Activated B cell treated with CpG ODN at 0.5 μM for 24 hours (primary cell): ENCODE data around the gene DLGAP1. TPM values are rescaled to one million over a fixed set of nuclear protein-coding genes. Genes with fewer than 3 reads are reported as not detected.

Experiments used
- ATAC-seq: fragments of 200-7000 bp; cut with Tn5 transposase; one replicate; pipeline ENCODE4 v1.10.0; 2021; ENCODE audit warnings: low read depth, mild to moderate bottlenecking, moderate library complexity
- CTCF ChIA-PET: fragments of 350-600 bp; sonication (Branson Sonifier 250); formaldehyde crosslinking; loops from one replicate; lab custom pipeline; 2021; ENCODE audit warnings: antibody characterized with exemption; lab: Charles Lee
- POLR2A ChIA-PET: fragments of 350-600 bp; sonication (Branson Sonifier 250); formaldehyde crosslinking; loops from one replicate; lab custom pipeline; 2021; ENCODE audit warnings: antibody characterized with exemption; lab: Charles Lee
- DNase-seq: peaks from one replicate; pipeline ENCODE4 v3.0.0; 2022
- H3K27ac Mint-ChIP-seq: one replicate; pipeline ENCODE4 v1.8.0; 2020; ENCODE audit warnings: mixed read lengths
- H3K27me3 Mint-ChIP-seq: one replicate; pipeline ENCODE4 v1.8.0; 2021; ENCODE audit warnings: mixed read lengths
- H3K36me3 Mint-ChIP-seq: one replicate; pipeline ENCODE4 v1.8.0; 2021; ENCODE audit warnings: low read depth, mixed read lengths
- H3K4me1 Mint-ChIP-seq: one replicate; pipeline ENCODE4 v1.8.0; 2021; ENCODE audit warnings: mixed read lengths
- H3K4me3 Mint-ChIP-seq: one replicate; pipeline ENCODE4 v1.8.0; 2020; ENCODE audit warnings: mild to moderate bottlenecking, mixed read lengths
- H3K9me3 Mint-ChIP-seq: one replicate; pipeline ENCODE4 v1.8.0; 2020; ENCODE audit warnings: mixed read lengths
- intact Hi-C: fragments of 100-400 bp; cut with micrococcal nuclease; formaldehyde crosslinking; loops from one replicate; pipeline ENCODE4 v1.15.1; 2024
- total RNA-seq: library from RNA; stranded (reverse); gene quantifications from 2 replicates; pipeline ENCODE4 v1.2.3, GENCODE V29; 2022
- TF ChIP-seq, protein P1 (sequence below): fragments of 200-600 bp; IDR thresholded peaks from one replicate; pipeline ENCODE4 v1.8.0; 2022; ENCODE audit warnings: antibody characterized with exemption, mild to moderate bottlenecking

Gene DLGAP1
- total RNA-seq, 1 donor from 2014 or later: 0.18 TPM

DNA sequence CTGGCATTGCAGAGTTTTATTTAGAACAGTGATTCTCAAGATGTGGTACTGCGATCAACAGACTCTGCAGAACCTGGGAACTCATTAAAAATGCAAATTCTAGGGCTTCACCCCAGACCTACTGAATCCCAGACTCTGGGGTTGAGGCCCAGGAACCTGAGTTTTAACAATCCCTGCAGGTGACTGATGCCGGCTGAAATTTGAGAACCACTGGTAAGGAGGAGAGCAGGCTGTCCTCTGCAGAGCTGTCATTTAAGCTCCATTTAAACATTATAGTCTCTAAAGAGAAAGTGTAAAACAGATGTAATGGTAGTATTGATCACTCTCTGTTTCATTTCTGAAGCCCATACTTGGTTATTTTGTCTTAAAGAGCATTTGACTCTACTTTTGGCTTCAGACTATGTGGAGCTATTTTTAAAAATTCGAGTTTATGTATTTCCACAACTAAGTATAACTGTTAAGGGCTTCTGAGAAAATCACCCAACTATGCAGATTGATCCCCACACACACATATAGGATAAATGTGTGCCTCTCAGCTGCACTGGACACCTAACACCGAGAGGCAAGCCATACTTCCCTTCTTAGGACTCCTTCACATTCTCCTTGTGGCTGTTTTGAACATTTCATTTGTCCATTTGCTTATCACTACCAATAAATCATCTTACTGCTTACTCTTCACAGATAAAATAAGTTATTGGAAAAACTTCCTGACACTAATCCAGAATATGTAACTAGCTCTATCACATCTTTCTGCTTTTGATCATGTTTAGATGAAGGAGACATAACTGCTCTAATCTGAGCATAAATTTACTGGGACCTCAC lies 487.5 kb downstream of the DLGAP1 start:
- ChIA-PET CTCF (no interaction called here), POLR2A (no interaction called here)
- DNase-seq (no peak), ATAC-seq (no peak)
- no peak overlapping the region for H3K4me3 Mint-ChIP-seq
- TF ChIP-seq, protein P1, sequence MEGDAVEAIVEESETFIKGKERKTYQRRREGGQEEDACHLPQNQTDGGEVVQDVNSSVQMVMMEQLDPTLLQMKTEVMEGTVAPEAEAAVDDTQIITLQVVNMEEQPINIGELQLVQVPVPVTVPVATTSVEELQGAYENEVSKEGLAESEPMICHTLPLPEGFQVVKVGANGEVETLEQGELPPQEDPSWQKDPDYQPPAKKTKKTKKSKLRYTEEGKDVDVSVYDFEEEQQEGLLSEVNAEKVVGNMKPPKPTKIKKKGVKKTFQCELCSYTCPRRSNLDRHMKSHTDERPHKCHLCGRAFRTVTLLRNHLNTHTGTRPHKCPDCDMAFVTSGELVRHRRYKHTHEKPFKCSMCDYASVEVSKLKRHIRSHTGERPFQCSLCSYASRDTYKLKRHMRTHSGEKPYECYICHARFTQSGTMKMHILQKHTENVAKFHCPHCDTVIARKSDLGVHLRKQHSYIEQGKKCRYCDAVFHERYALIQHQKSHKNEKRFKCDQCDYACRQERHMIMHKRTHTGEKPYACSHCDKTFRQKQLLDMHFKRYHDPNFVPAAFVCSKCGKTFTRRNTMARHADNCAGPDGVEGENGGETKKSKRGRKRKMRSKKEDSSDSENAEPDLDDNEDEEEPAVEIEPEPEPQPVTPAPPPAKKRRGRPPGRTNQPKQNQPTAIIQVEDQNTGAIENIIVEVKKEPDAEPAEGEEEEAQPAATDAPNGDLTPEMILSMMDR: no peak
- H3K27ac Mint-ChIP-seq: no peak overlapping the region
- no peaks in the 10 kb centered on the region for H3K4me1 Mint-ChIP-seq
- intact Hi-C loops: no loop called here
- H3K36me3 Mint-ChIP-seq: no peaks in the 10 kb centered on the region
- peaks cover 4% of the 10 kb centered on the region for H3K27me3 Mint-ChIP-seq
- H3K9me3 Mint-ChIP-seq: no peaks in the 10 kb centered on the region

DNA sequence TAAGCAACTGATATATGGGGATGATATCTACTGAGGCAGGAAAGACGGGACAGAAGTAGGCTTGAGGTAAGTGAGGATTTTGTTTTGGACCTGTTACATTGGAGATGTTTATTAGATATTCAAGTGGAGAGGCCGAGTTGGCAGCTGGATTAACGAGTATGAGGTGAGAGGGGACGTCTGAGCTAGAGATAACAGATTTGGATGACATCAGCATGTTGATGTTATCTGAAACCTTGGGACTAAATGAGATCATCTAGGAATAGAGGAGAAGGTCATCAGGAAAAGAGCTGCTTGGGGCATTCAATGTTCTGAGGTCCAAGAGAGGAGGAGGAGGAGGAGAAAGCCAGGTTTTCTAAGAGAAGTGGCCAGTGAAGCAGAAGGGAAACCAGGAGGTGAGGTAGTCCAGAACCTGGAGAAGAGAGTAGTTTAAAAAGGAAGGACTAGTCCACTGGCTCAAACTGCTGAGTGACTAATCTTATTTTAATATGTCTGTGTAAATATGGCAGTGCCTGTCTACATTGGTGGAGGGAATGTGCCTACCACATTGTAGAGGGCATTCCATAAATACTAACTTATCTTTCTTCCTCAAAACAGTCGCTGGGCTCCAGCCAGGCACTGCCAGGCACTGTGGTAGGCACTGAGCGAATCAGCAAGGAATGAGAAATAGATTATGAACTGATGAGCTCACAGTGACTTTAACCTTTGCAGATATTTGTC lies 488.3 kb downstream of the DLGAP1 start:
- intact Hi-C loops: no loop called here
- ChIA-PET POLR2A (no interaction called here), CTCF (no interaction called here)
- Mint-ChIP-seq H3K4me1 (no peaks in the 10 kb centered on the region), H3K27me3 (peaks cover 4% of the 10 kb centered on the region), H3K36me3 (no peaks in the 10 kb centered on the region), H3K9me3 (no peaks in the 10 kb centered on the region), H3K4me3 (no peak overlapping the region), H3K27ac (no peak overlapping the region)
- ATAC-seq (no peak), DNase-seq (no peak)
- TF ChIP-seq, protein P1: no peak

DNA sequence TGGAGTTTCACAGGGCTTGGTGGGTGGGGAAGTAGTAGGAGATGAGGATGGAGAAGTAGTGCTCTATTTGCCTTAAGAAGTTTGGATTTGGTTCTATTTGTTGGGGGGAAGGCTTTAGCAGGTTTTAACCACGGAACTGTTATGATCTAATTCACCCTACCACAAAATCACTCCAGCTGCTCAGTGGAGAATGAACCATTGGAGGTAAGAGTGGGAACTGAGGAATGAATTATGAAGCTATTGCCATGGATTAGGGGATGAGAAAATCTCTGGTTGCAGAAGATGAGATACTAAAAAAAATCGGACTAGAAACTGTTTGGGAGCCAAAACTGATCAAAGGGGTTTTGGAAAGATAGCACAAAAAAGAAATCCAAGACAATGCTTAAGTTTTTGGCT lies 488.9 kb downstream of the DLGAP1 start:
- Mint-ChIP-seq H3K4me1 (no peaks in the 10 kb centered on the region), H3K4me3 (no peak overlapping the region), H3K36me3 (no peaks in the 10 kb centered on the region), H3K9me3 (no peaks in the 10 kb centered on the region), H3K27ac (no peak overlapping the region), H3K27me3 (peaks cover 4% of the 10 kb centered on the region)
- intact Hi-C loops: no loop called here
- TF ChIP-seq, protein P1: no peak
- POLR2A ChIA-PET: no interaction called here
- no peak for ATAC-seq
- DNase-seq: no peak
- CTCF ChIA-PET: no interaction called here

DNA sequence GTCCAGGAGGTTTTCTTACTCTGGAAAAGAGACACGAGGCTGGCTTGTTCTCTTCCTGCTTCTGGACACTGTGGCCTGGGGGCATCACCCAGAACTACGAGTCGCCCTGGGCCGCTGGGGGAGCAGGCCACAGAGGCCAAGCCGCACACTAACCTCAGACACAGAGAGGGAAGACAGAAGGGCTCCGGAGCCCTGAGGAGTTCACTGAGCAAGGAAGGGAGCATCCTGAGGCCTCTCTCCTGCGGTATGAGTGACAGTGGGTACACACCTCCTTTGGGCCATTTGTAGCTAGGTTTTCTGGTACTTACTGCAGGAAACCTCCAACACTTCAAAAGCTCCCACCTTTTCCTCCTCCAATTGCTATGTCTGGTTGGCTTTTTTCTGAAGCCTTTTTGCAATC lies 494.1 kb downstream of the DLGAP1 start:
- ChIA-PET CTCF (no interaction called here), POLR2A (no interaction called here)
- Mint-ChIP-seq H3K4me1 (no peaks in the 10 kb centered on the region), H3K4me3 (no peak overlapping the region), H3K27ac (no peak overlapping the region), H3K36me3 (no peaks in the 10 kb centered on the region), H3K27me3 (peaks cover under 1% of the 10 kb centered on the region), H3K9me3 (peaks cover under 1% of the 10 kb centered on the region)
- TF ChIP-seq, protein P1: no peak
- intact Hi-C loops: no loop called here
- ATAC-seq (no peak), DNase-seq (no peak)

DNA sequence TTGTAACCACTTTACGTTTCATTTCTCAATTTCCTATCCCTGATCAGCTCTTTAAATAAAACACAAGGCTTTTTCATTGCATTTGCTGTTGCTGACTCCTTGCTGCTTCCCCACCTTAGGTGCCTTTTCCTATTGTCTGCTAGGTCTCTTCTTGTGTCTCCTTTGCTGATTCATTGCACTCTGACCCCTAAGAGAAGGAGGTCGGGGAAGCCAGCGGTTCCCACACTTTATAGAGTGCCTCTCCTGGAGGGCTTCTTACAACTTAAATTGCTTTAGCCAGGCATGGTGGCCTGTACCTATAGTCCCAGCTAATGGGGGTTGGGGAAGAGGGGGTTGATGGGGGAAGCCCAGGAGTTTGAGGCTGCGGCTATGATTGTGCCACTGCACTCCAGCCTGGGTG lies 495.0 kb downstream of the DLGAP1 start:
- ChIA-PET CTCF (no interaction called here), POLR2A (no interaction called here)
- Mint-ChIP-seq H3K27me3 (no peaks in the 10 kb centered on the region), H3K9me3 (peaks cover 3% of the 10 kb centered on the region), H3K27ac (no peak overlapping the region), H3K36me3 (no peaks in the 10 kb centered on the region), H3K4me3 (no peak overlapping the region), H3K4me1 (no peaks in the 10 kb centered on the region)
- TF ChIP-seq, protein P1: no peak
- DNase-seq: no peak
- no peak for ATAC-seq
- intact Hi-C loops: no loop called here
